ENCODE data around the gene WDR88.

- TF ChIP-seq CTCF (IDR thresholded peaks at IDR 0.05), result no peak
- TF ChIP-seq ZFX (IDR thresholded peaks at IDR 0.05; ENCODE audit: borderline replicate concordance), result no peak
These were observed 54.7 kb downstream of the WDR88 start for GRCh38 chr19:33186431-33187182.

All from 22Rv1 (cell line).